ENCODE measurements around the gene GTSF1L.
A peak's percentile ranks its signal among the peaks of the same experiment; 100 is the strongest.

Gene GTSF1L

DNA sequence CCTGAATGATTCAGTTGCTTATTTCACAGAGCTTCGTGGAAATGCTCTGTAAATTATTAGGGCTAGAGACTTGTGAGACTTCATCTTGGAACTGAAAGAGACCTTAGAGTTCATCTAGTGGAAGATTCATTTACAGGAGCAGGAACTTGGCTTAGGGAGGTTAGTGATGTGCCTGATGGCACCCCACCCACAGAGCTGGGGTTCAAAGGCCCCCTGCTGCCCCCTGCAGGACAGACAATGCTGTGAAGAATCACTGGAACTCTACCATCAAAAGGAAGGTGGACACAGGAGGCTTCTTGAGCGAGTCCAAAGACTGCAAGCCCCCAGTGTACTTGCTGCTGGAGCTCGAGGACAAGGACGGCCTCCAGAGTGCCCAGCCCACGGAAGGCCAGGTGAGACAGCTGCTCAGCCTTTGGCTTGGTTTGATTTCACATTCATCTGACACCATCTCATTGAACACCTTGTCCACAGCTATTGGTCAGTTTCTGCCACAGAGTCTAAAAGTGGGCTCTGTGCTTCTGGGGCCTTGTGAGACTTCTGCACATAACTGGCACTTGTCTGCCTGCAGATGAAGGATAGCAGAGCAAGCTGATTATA lies 34.8 kb downstream of the GTSF1L start:
- Histone ChIP-seq H3K27ac (ENCODE audit: low read depth, low read length, severe bottlenecking) (no peak overlapping the region), H3K4me1 (ENCODE audit: control insufficient read depth, insufficient read depth, low read length, poor library complexity, severe bottlenecking) (no peaks in the 10 kb centered on the region), H3K36me3 (ENCODE audit: control insufficient read depth, insufficient read depth, low read length) (peaks cover 68% of the 10 kb centered on the region), H3K9me3 (ENCODE audit: control insufficient read depth, low read length) (no peaks in the 10 kb centered on the region), H3K4me3 (ENCODE audit: extremely low read depth, insufficient read depth, low read length, poor library complexity, severe bottlenecking) (no peak overlapping the region)
- WGBS, 2 experiments (ENCODE audit: insufficient coverage in 2 of 2): 85 to 94% methylated on average over 5 of the region's 5 CpGs

DNA sequence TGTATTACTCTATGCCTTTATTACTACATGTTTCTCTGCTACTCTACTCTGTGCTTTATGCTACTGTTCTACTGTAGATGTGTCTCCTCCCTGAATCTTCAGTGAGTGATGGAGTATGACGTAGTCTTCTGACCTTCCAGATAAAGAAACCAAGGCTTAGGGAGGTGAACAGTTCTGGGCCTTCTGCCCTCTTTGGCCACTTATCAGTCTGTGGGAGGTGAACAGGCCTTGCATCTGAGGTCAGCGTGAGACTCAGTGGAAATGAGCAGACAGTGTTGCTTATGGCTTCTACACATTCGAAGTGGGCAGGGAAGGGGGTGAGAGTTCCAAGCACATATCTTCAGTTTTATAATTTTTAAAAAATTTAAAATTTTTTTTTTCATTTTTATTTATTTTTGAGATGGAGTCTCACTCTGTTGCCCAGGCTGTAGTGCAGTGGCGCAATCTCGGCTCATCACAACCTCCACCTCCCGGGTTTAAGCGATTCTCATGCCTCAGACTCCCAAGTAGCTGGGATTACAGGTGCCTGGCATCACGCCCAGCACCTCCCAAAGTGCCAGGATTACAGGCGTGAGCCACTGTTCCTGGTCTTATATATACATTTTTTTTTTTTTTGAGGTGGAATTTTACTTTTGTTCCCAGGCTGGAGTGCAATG lies 35.7 kb downstream of the GTSF1L start:
- 87 to 100% methylated on average over 5 to 6 of the region's 9 CpGs for whole genome bisulfite sequencing, 2 experiments (ENCODE audit: insufficient coverage in 2 of 2)
- H3K27ac ChIP-seq (ENCODE audit: low read depth, low read length, severe bottlenecking): no peak overlapping the region
- H3K36me3 ChIP-seq (ENCODE audit: control insufficient read depth, insufficient read depth, low read length): peaks cover 69% of the 10 kb centered on the region
- H3K4me3 ChIP-seq (ENCODE audit: extremely low read depth, insufficient read depth, low read length, poor library complexity, severe bottlenecking): no peak overlapping the region
- H3K9me3 ChIP-seq (ENCODE audit: control insufficient read depth, low read length): no peaks in the 10 kb centered on the region
- no peaks in the 10 kb centered on the region for H3K4me1 ChIP-seq (ENCODE audit: control insufficient read depth, insufficient read depth, low read length, poor library complexity, severe bottlenecking)

DNA sequence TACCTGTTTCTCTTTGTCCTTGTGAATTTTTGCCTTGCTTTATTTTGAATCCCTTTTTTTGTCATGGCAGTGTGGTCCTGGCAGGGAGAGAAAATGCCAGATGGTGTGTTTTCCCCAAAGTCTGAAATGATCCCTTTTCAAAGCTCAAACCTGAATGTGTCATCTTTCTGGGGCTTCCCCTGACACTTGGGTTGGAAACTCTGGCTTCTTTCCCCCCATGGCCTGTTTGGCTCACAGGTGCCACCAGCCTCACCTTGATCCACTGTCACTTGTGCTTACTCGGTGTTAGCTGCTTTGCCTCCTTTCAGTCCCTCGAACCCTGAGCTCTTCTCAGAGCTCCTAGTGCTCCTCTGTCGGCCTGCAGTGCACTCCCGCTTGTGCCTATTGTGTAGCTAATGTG lies 37.6 kb downstream of the GTSF1L start:
- Histone ChIP-seq H3K4me3 (ENCODE audit: extremely low read depth, insufficient read depth, low read length, poor library complexity, severe bottlenecking) (no peak overlapping the region), H3K27ac (ENCODE audit: low read depth, low read length, severe bottlenecking) (no peak overlapping the region), H3K4me1 (ENCODE audit: control insufficient read depth, insufficient read depth, low read length, poor library complexity, severe bottlenecking) (no peaks in the 10 kb centered on the region), H3K36me3 (ENCODE audit: control insufficient read depth, insufficient read depth, low read length) (peaks cover 56% of the 10 kb centered on the region), H3K9me3 (ENCODE audit: control insufficient read depth, low read length) (no peaks in the 10 kb centered on the region)
- 78 to 86% methylated on average over 3 to 4 of the region's 4 CpGs for WGBS, 2 experiments (ENCODE audit: insufficient coverage in 2 of 2)

DNA sequence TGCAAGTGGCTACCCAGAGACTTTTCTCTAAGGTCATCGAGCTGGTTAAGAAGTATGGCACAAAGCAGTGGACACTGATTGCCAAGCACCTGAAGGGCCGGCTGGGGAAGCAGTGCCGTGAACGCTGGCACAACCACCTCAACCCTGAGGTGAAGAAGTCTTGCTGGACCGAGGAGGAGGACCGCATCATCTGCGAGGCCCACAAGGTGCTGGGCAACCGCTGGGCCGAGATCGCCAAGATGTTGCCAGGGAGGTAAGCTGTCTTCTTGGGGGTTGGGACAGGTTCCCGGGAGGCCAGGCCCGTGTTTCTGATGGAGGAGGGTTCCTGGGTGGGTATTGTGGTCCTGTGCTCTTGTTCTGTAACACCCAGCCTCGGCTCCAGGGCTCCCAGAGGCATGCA lies 40.0 kb downstream of the GTSF1L start:
- WGBS, 2 experiments (ENCODE audit: insufficient coverage in 2 of 2): 98% methylated on average over 12 to 13 of the region's 13 CpGs
- Histone ChIP-seq H3K4me3 (ENCODE audit: extremely low read depth, insufficient read depth, low read length, poor library complexity, severe bottlenecking) (no peak overlapping the region), H3K9me3 (ENCODE audit: control insufficient read depth, low read length) (no peaks in the 10 kb centered on the region), H3K4me1 (ENCODE audit: control insufficient read depth, insufficient read depth, low read length, poor library complexity, severe bottlenecking) (no peaks in the 10 kb centered on the region), H3K27ac (ENCODE audit: low read depth, low read length, severe bottlenecking) (no peak overlapping the region), H3K36me3 (ENCODE audit: control insufficient read depth, insufficient read depth, low read length) (peaks cover 58% of the 10 kb centered on the region)

DNA sequence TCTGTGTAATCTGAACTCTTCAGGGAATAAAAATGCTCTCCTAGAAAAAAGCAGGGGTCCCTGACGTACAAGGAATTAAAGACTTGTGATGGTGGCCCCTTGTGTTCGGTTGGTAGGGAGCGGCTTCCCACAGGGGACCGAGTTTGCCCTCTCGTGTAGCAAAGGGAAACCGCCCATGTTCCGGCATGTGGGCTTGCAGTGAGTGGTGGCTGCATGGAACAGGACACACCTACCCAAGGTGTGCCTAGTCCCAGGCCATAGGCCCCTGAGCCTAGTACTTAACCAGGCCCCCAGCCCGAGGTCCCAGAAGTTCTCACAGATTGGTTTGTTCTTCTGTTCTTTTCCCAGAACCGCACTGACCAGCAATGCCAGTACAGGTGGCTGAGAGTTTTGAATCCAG lies 44.4 kb downstream of the GTSF1L start:
- Histone ChIP-seq H3K4me1 (ENCODE audit: control insufficient read depth, insufficient read depth, low read length, poor library complexity, severe bottlenecking) (peaks cover 7% of the 10 kb centered on the region), H3K36me3 (ENCODE audit: control insufficient read depth, insufficient read depth, low read length) (peaks cover 67% of the 10 kb centered on the region), H3K9me3 (ENCODE audit: control insufficient read depth, low read length) (no peaks in the 10 kb centered on the region), H3K27ac (ENCODE audit: low read depth, low read length, severe bottlenecking) (no peak overlapping the region), H3K4me3 (ENCODE audit: extremely low read depth, insufficient read depth, low read length, poor library complexity, severe bottlenecking) (no peak overlapping the region)
- 92 to 98% methylated on average over 9 of the region's 9 CpGs for WGBS, 2 experiments (ENCODE audit: insufficient coverage in 2 of 2)

DNA sequence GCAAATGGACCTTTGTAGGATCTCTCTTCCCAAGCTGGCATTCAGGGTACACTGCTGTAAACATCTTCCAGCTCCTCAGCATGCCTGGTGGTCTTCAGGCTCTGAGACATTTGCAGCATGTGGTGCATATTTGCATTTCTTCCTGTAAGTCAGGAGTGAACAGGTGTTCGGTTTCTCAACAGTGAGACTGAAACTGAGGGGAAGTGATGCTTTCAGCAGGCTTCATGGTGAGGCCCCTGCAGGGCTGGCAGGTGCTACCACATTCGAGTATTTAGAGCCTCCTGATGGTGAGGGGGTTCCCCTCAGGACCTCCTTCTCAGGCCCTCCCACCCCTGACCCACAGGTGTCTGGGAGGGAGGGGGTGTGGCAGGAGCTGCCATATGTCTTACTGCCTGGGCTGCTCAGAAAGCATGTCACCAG lies 44.8 kb downstream of the GTSF1L start:
- H3K4me1 ChIP-seq (ENCODE audit: control insufficient read depth, insufficient read depth, low read length, poor library complexity, severe bottlenecking): peaks cover 11% of the 10 kb centered on the region
- peaks cover 66% of the 10 kb centered on the region for H3K36me3 ChIP-seq (ENCODE audit: control insufficient read depth, insufficient read depth, low read length)
- H3K4me3 ChIP-seq (ENCODE audit: extremely low read depth, insufficient read depth, low read length, poor library complexity, severe bottlenecking): no peak overlapping the region
- WGBS, 2 experiments (ENCODE audit: insufficient coverage in 2 of 2): 81 to 100% methylated on average over 1 to 2 of the region's 2 CpGs
- no peaks in the 10 kb centered on the region for H3K9me3 ChIP-seq (ENCODE audit: control insufficient read depth, low read length)
- H3K27ac ChIP-seq (ENCODE audit: low read depth, low read length, severe bottlenecking): no peak overlapping the region

DNA sequence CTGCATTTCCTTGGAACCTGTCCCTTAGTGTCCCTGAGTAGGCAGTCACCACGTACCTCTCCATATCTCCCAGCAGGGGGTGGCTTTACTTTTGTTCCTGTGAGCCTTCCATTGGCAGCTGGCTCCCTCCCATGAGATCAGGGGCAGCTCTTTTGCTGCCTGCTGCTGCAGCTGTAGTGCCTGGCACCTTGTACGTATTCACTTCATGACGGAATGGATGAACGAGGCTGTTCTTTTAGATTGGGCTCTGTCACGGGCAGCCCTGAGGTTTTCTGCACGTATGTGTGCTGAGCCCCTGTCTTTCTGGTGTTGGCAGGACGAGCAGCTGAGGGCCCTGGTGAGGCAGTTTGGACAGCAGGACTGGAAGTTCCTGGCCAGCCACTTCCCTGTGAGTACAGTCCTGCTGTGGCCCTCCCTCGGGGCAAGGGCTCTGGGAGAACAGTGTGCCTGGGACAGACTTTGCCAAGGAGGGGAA lies 45.3 kb downstream of the GTSF1L start:
- Histone ChIP-seq H3K36me3 (ENCODE audit: control insufficient read depth, insufficient read depth, low read length) (peaks cover 61% of the 10 kb centered on the region), H3K9me3 (ENCODE audit: control insufficient read depth, low read length) (no peaks in the 10 kb centered on the region), H3K4me1 (ENCODE audit: control insufficient read depth, insufficient read depth, low read length, poor library complexity, severe bottlenecking) (peaks cover 11% of the 10 kb centered on the region), H3K27ac (ENCODE audit: low read depth, low read length, severe bottlenecking) (no peak overlapping the region), H3K4me3 (ENCODE audit: extremely low read depth, insufficient read depth, low read length, poor library complexity, severe bottlenecking) (no peak overlapping the region)
- WGBS, 2 experiments (ENCODE audit: insufficient coverage in 2 of 2): 91 to 95% methylated on average over 7 to 8 of the region's 8 CpGs

DNA sequence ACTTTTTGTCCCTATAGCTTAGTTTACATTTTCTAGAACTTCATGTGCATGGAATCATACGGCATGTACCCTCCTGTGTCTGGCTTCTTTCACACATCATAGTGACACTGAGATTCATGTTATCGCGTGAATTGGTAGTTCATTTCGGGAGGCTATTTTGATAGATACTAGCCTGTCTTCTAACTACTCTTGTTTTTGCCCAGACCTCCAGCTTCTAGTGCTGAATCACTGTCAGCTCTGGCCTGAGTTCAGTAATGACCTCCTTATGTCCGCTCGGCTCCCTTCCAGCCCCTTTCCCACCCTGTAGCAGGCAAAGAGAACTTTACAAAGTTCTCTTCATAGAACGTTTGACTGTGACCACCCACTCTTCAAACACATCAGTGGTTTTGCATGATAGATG lies 45.8 kb downstream of the GTSF1L start:
- peaks cover 16% of the 10 kb centered on the region for H3K4me1 ChIP-seq (ENCODE audit: control insufficient read depth, insufficient read depth, low read length, poor library complexity, severe bottlenecking)
- no peak overlapping the region for H3K4me3 ChIP-seq (ENCODE audit: extremely low read depth, insufficient read depth, low read length, poor library complexity, severe bottlenecking)
- 96 to 98% methylated on average over 6 of the region's 7 CpGs for WGBS, 2 experiments (ENCODE audit: insufficient coverage in 2 of 2)
- no peaks in the 10 kb centered on the region for H3K9me3 ChIP-seq (ENCODE audit: control insufficient read depth, low read length)
- H3K27ac ChIP-seq (ENCODE audit: low read depth, low read length, severe bottlenecking): no peak overlapping the region
- H3K36me3 ChIP-seq (ENCODE audit: control insufficient read depth, insufficient read depth, low read length): peaks cover 56% of the 10 kb centered on the region

DNA sequence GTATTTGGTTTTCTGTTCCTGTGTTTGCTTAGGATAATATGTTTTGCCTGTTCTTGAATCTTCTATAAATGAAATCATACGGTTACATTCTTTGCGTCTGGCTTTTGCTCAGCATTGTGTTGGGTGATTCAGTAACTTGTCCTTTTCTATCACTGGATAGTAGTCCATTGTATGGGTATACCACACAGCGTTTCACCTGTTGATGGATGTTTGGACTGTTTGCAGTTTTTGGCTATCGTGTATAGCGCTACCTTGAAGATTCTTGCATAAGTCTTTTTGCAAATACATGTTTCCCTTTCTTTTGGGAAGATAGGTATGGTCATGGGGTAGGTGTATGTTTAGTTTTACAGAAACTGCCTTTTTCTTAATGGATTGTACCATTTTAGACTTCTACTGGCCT lies 50.4 kb downstream of the GTSF1L start:
- 97 to 100% methylated on average over 1 to 4 of the region's 5 CpGs for WGBS, 2 experiments (ENCODE audit: insufficient coverage in 2 of 2)
- Histone ChIP-seq H3K4me3 (ENCODE audit: extremely low read depth, insufficient read depth, low read length, poor library complexity, severe bottlenecking) (no peak overlapping the region), H3K36me3 (ENCODE audit: control insufficient read depth, insufficient read depth, low read length) (peaks cover 62% of the 10 kb centered on the region), H3K27ac (ENCODE audit: low read depth, low read length, severe bottlenecking) (peak overlapping the region; percentile 8), H3K4me1 (ENCODE audit: control insufficient read depth, insufficient read depth, low read length, poor library complexity, severe bottlenecking) (peaks cover 17% of the 10 kb centered on the region), H3K9me3 (ENCODE audit: control insufficient read depth, low read length) (no peaks in the 10 kb centered on the region)
